Karpas-422 (cell line): ENCODE data around the gene DAPK2. TPM values are rescaled to one million over a fixed set of nuclear protein-coding genes. Genes with fewer than 3 reads are reported as not detected.

Source experiments
- DNase-seq: peaks from one replicate; pipeline ENCODE4 v3.0.0-alpha.2; 2015
- H2AFZ ChIP-seq: fragments of 200-600 bp; sonication (generic); 2 replicates; pipeline ENCODE4 v1.6.1; 2014; ENCODE audit warnings: antibody characterized with exemption, low read length, mixed read lengths
- H3K27ac ChIP-seq: fragments of 200-600 bp; sonication (generic); 2 replicates; pipeline ENCODE4 v1.5.1; 2014; ENCODE audit warnings: mild to moderate bottlenecking, low read length, moderate library complexity
- H3K27me3 ChIP-seq: fragments of 200-600 bp; sonication (generic); 2 replicates; pipeline ENCODE4 v1.6.1; 2014; ENCODE audit warnings: low read length, mixed read lengths
- H3K36me3 ChIP-seq: fragments of 200-600 bp; sonication (generic); 2 replicates; pipeline ENCODE4 v1.6.1; 2014; ENCODE audit warnings: low read length, mixed read lengths; ENCODE audit not compliant: insufficient read depth
- H3K4me1 ChIP-seq: fragments of 200-600 bp; sonication (generic); 2 replicates; pipeline ENCODE4 v1.6.1; 2014; ENCODE audit warnings: mild to moderate bottlenecking, low read length, mixed read lengths
- H3K4me2 ChIP-seq: fragments of 200-600 bp; sonication (generic); 2 replicates; pipeline ENCODE4 v1.6.1; 2014; ENCODE audit warnings: low read length, low read depth, mild to moderate bottlenecking; ENCODE audit not compliant: poor library complexity, severe bottlenecking
- H3K4me3 ChIP-seq: fragments of 200-600 bp; sonication (generic); 2 replicates; pipeline ENCODE4 v1.5.1; 2014; ENCODE audit warnings: mild to moderate bottlenecking, antibody characterized with exemption, low read length, mixed read lengths
- H3K79me2 ChIP-seq: fragments of 200-600 bp; sonication (generic); 2 replicates; pipeline ENCODE4 v1.6.1; 2014; ENCODE audit warnings: mild to moderate bottlenecking, low read length, mixed read lengths
- H3K9ac ChIP-seq: fragments of 200-600 bp; sonication (generic); 2 replicates; pipeline ENCODE4 v1.6.0; 2014; ENCODE audit warnings: low read length
- H3K9me2 ChIP-seq: fragments of 200-600 bp; sonication (generic), shearing (Covaris generic); replicated peaks from 2 replicates; pipeline ENCODE4 v1.6.0; 2014; ENCODE audit warnings: mild to moderate bottlenecking, low read length, moderate library complexity; ENCODE audit not compliant: insufficient read depth
- H3K9me3 ChIP-seq: fragments of 300-700, 200-600 bp; sonication (generic); 2 replicates; pipeline ENCODE4 v1.6.1; 2014; ENCODE audit warnings: low read length, mixed read lengths
- H4K20me1 ChIP-seq: fragments of 200-600 bp; sonication (generic); 2 replicates; pipeline ENCODE4 v1.6.1; 2014; ENCODE audit warnings: mild to moderate bottlenecking, antibody characterized with exemption, low read length, low read depth; ENCODE audit not compliant: insufficient read depth
- small RNA-seq: library from RNA; depleted of rRNA; stranded (forward); fragments of <200 nt; gene quantifications from one replicate; pipeline ENCODE3, GENCODE V24; 2014
- total RNA-seq: library from RNA; depleted of rRNA; stranded (reverse); fragments of >200 nt; shearing (Covaris generic); gene quantifications from 2 replicates; pipeline ENCODE4 v1.2.3, GENCODE V29; 2014; ENCODE audit warnings: low replicate concordance; rRNA removed

The DAPK2 gene
- total RNA-seq, 1 experiment from 2014 or later, result 40.4 TPM

DNA sequence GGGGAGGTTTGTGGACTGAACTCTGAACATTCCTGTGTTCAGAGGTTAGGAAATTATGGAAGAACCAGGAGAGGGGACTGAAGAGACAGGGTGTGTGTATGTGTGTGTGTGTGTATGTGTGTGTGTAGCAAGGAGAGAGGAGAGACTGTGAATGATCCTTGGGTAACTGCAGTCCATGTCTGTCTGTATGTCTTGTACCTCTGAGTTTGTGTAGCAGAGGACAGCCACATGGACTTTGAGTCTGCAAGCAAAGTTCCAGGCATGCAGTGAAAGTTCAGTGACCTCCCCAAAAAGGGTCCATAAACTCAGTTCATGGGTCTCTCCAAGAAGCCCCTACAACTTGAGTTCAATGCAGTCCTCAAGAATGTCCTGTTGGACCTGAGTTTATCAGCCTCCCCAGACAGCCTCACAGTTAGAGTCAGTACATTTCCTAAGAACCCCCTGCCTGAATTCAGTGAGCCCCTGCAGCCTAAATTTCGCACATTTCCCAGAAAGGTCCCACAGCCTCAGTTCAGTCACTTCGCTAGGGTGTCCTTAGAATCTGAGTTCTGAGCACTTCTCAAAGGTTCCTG is 184.3 kb downstream of the DAPK2 start:
- H3K79me2 ChIP-seq, result no peaks in the 10 kb centered on the region
- no peak overlapping the region for H3K9ac ChIP-seq
- H3K27me3 ChIP-seq, result no peaks in the 10 kb centered on the region
- peaks cover 14% of the 10 kb centered on the region for H3K4me1 ChIP-seq
- H3K27ac ChIP-seq, result no peak overlapping the region
- H2AFZ ChIP-seq, result no peak overlapping the region
- H4K20me1 ChIP-seq, result no peaks in the 10 kb centered on the region
- H3K36me3 ChIP-seq, result no peaks in the 10 kb centered on the region
- no peak overlapping the region for H3K4me3 ChIP-seq
- no peak overlapping the region for H3K4me2 ChIP-seq
- no peak for DNase-seq
- no peaks in the 10 kb centered on the region for H3K9me2 ChIP-seq
- H3K9me3 ChIP-seq, result no peaks in the 10 kb centered on the region

DNA sequence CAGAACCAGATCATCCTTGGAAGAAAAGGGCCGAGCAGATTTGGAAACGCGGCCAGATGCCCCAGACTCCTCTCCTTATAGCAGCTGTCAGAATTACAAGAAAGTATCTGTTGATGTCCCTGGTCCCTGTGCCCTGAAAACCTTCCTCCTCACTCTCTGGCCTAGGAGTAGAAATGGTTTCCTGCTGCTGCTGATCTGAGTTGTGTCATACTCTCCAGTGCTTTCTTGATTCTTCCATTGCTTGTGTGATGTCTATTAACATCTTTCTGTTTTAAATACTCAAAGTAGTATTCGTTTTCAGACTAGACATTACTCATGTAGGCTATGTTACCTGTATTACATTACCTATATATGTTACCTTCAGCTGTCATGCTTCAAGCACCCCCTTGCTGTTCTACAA is 185.7 kb downstream of the DAPK2 start:
- H3K9me2 ChIP-seq, result no peaks in the 10 kb centered on the region
- H2AFZ ChIP-seq, result no peak overlapping the region
- H3K9ac ChIP-seq, result no peak overlapping the region
- H3K27me3 ChIP-seq, result no peaks in the 10 kb centered on the region
- no peak overlapping the region for H3K4me2 ChIP-seq
- H3K4me1 ChIP-seq, result peaks cover 14% of the 10 kb centered on the region
- no peaks in the 10 kb centered on the region for H3K79me2 ChIP-seq
- H3K27ac ChIP-seq, result no peak overlapping the region
- H3K9me3 ChIP-seq, result no peaks in the 10 kb centered on the region
- no peaks in the 10 kb centered on the region for H4K20me1 ChIP-seq
- no peak for DNase-seq
- H3K4me3 ChIP-seq, result no peak overlapping the region
- no peaks in the 10 kb centered on the region for H3K36me3 ChIP-seq

DNA sequence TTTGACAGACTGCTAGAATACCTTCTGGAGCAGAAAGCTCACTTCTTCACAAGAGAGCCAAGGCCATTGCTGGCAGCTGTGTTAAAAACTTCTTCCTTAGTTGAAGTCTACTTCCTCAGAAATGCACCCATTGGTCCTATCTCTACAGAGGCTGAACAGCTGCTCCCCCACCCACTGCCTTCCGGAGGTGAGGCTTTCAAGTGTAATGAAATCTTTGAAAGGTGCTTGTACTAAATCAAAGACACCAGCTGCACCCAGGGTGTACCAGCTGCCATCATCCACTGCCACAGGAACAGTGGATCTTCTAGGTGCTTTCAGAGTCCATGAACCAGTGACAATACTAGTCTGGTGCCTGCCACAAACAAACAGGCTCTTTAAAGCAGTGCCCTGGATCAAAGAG is 186.1 kb downstream of the DAPK2 start:
- Histone ChIP-seq H3K4me2 (no peak overlapping the region), H3K36me3 (no peaks in the 10 kb centered on the region), H4K20me1 (no peaks in the 10 kb centered on the region), H3K4me1 (peaks cover 14% of the 10 kb centered on the region), H3K9me3 (no peaks in the 10 kb centered on the region), H3K27me3 (no peaks in the 10 kb centered on the region), H3K27ac (no peak overlapping the region), H3K9me2 (no peaks in the 10 kb centered on the region), H3K79me2 (no peaks in the 10 kb centered on the region), H2AFZ (no peak overlapping the region), H3K9ac (no peak overlapping the region), H3K4me3 (no peak overlapping the region)
- peak; percentile 56 for DNase-seq

DNA sequence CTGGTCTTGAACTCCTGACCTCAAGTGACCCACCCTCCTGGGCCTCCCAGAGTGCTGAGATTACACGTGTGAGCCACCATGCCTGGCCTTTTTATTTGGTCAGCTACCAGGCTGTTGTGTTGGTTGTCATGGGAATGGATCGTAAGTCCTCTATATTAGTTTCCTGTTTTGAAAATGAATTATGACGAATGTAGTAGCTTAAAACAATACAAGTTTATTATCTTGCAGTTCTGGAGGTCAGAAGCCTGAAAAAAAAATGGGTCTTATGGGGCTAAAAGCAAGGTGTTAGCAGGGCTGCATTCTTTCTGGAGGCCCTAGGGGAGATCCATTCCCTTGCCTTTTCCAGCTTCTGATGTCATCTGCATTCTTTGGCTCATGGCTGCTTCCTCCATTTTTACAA is 187.4 kb downstream of the DAPK2 start:
- no peaks in the 10 kb centered on the region for H3K36me3 ChIP-seq
- no peak overlapping the region for H3K4me2 ChIP-seq
- H3K4me3 ChIP-seq, result no peak overlapping the region
- H3K79me2 ChIP-seq, result no peaks in the 10 kb centered on the region
- H3K9me2 ChIP-seq, result no peaks in the 10 kb centered on the region
- no peak overlapping the region for H3K27ac ChIP-seq
- no peak overlapping the region for H2AFZ ChIP-seq
- no peak overlapping the region for H3K9ac ChIP-seq
- no peaks in the 10 kb centered on the region for H3K9me3 ChIP-seq
- no peaks in the 10 kb centered on the region for H3K27me3 ChIP-seq
- peaks cover 8% of the 10 kb centered on the region for H3K4me1 ChIP-seq
- no peak for DNase-seq
- no peaks in the 10 kb centered on the region for H4K20me1 ChIP-seq

DNA sequence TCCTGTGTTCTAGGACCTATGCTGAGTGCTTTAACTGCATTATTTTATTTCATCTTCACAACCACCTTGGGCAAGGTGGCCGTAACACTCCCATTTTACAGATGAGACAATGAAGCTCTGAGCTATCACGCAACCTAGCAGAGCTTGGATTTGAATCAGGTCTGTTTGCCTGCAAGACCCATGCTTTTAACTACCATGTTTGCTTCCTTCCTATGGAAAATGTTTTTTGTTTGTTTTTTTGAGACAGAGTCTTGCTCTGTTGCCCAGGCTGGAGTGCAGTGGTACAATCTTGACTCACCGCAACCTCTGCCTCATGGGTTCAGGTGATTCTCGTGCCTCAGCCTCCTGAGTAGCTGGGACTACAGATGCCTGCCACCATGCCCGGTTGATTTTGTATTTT is 187.8 kb downstream of the DAPK2 start:
- no peaks in the 10 kb centered on the region for H3K27me3 ChIP-seq
- H3K79me2 ChIP-seq, result no peaks in the 10 kb centered on the region
- H2AFZ ChIP-seq, result no peak overlapping the region
- H3K4me2 ChIP-seq, result no peak overlapping the region
- DNase-seq, result no peak
- H3K27ac ChIP-seq, result no peak overlapping the region
- no peak overlapping the region for H3K9ac ChIP-seq
- no peaks in the 10 kb centered on the region for H3K36me3 ChIP-seq
- H3K9me2 ChIP-seq, result no peaks in the 10 kb centered on the region
- no peak overlapping the region for H3K4me3 ChIP-seq
- peaks cover 8% of the 10 kb centered on the region for H3K4me1 ChIP-seq
- no peaks in the 10 kb centered on the region for H3K9me3 ChIP-seq
- H4K20me1 ChIP-seq, result no peaks in the 10 kb centered on the region

DNA sequence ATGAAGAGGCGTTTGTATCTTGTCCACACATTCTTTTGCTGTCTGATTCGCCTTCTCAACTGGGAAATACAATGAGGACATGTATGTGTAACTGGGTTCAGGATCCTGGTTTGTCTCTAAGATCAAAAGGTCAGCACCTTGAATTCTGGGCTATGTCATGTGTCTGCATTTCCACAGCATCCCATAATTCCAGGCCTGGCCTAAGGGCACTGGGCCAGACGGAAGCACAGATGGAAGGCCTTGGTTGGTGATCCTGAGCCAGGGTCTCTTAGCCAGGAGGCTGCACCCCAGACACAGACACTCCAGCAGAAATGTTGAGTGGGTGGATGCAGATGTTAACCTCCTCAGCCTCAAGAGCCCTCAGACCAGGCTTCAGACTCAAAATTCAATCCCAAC is 188.8 kb downstream of the DAPK2 start:
- DNase-seq, result no peak
- Histone ChIP-seq H3K4me2 (no peak overlapping the region), H3K9ac (no peak overlapping the region), H3K9me3 (no peaks in the 10 kb centered on the region), H3K4me1 (peaks cover 8% of the 10 kb centered on the region), H3K27ac (no peak overlapping the region), H3K4me3 (no peak overlapping the region), H3K36me3 (no peaks in the 10 kb centered on the region), H4K20me1 (no peaks in the 10 kb centered on the region), H3K79me2 (no peaks in the 10 kb centered on the region), H3K9me2 (no peaks in the 10 kb centered on the region), H2AFZ (no peak overlapping the region), H3K27me3 (no peaks in the 10 kb centered on the region)

Small RNAs within 50 kb of the gene (small RNA-seq; reads per million reads assigned to genes)
- gene AC015914.2 (not detected), gene MIR422A (not detected)

Other genes with a start within 250 kb of the DAPK2 start
- gene HERC1, start 212.5 kb downstream of the DAPK2 start, total RNA-seq, result 134 and 151 TPM in 2 replicates
- 106 and 129 TPM in 2 replicates for gene CIAO2A, start 47.4 kb upstream of the DAPK2 start, total RNA-seq
- gene SNX1, start 49.5 kb upstream of the DAPK2 start, total RNA-seq, result 52.0 and 55.5 TPM in 2 replicates
- 51.5 and 71.4 TPM in 2 replicates for gene SNX22, start 105.2 kb upstream of the DAPK2 start, total RNA-seq
- gene PPIB, start 116.5 kb upstream of the DAPK2 start, total RNA-seq, result 165 and 257 TPM in 2 replicates